Measurements from ENCODE around the gene SYDE2.
A peak's percentile ranks its signal among the peaks of the same experiment; 100 is the strongest.

Gene SYDE2

DNA sequence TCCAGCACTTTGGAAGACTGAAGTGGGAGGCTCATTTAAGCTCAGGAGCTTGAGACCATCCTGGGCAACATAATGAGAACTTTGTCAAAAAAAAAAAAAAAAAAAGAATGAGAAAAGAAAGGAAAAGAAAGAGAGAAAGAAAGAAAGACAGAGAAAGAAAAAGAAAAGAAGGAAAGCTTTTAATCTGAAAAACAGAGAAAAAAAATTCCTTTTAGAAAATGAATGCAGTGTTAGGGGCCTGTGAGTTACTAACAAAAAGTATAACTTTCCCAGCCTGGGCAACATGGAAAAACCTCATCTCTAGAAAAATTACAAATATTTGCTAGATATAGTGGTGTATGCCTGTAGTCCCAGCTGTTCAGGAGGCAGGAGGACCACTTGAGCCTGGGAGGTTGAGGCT lies 15.9 kb upstream of the SYDE2 start:
- TF ChIP-seq, protein P1, sequence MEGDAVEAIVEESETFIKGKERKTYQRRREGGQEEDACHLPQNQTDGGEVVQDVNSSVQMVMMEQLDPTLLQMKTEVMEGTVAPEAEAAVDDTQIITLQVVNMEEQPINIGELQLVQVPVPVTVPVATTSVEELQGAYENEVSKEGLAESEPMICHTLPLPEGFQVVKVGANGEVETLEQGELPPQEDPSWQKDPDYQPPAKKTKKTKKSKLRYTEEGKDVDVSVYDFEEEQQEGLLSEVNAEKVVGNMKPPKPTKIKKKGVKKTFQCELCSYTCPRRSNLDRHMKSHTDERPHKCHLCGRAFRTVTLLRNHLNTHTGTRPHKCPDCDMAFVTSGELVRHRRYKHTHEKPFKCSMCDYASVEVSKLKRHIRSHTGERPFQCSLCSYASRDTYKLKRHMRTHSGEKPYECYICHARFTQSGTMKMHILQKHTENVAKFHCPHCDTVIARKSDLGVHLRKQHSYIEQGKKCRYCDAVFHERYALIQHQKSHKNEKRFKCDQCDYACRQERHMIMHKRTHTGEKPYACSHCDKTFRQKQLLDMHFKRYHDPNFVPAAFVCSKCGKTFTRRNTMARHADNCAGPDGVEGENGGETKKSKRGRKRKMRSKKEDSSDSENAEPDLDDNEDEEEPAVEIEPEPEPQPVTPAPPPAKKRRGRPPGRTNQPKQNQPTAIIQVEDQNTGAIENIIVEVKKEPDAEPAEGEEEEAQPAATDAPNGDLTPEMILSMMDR (IDR thresholded peaks at IDR 0.05; ENCODE audit: control insufficient read depth, insufficient read depth, low read depth, low read length, missing control alignments) = no peak
- H3K4me3 ChIP-seq (ENCODE audit: control insufficient read depth, low read depth, low read length) = no peak overlapping the region
- no peak for DNase-seq (ENCODE audit: low read depth)

GRCh38 chr1:85214654-85215053 lies 13.8 kb upstream of the SYDE2 start:
- TF ChIP-seq, protein P1 (IDR thresholded peaks at IDR 0.05; ENCODE audit: control insufficient read depth, insufficient read depth, low read depth, low read length, missing control alignments) = no peak
- DNase-seq (ENCODE audit: low read depth) = no peak
- no peak overlapping the region for H3K4me3 ChIP-seq (ENCODE audit: control insufficient read depth, low read depth, low read length)

GRCh38 chr1:85208488-85208887 lies 7.7 kb upstream of the SYDE2 start:
- TF ChIP-seq, protein P1 (IDR thresholded peaks at IDR 0.05; ENCODE audit: control insufficient read depth, insufficient read depth, low read depth, low read length, missing control alignments) = no peak
- H3K4me3 ChIP-seq (ENCODE audit: control insufficient read depth, low read depth, low read length) = no peak overlapping the region
- DNase-seq (ENCODE audit: low read depth) = no peak

DNA sequence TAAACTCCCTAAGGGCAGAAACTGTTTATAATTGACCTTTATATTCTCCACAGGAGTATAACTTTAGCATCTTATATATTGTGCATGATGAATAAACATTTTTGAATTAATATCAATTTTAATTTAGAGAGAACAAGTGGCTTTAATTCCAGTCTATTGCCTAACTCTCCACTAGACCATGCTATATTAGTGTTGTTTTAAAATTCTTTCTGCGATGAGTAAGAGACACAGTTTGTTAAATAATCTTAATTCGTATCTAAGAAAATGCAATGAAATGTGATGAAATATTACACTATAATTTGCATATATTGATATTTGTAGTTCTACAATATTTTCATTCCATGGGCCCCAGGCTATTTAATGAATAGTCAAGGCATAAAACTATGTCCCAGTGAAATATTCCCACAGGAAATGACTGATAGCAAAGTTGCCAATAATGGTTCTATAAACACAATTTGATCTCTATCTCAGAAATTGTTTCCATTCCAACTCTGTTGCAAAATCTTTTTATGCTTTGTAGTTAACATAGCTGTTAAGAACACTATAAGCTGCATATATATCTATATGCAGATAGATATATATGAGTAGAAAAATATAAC lies 2.9 kb upstream of the SYDE2 start:
- peak; percentile 17 for DNase-seq (ENCODE audit: low read depth)
- H3K4me3 ChIP-seq (ENCODE audit: control insufficient read depth, low read depth, low read length) = no peak overlapping the region
- TF ChIP-seq, protein P1 (IDR thresholded peaks at IDR 0.05; ENCODE audit: control insufficient read depth, insufficient read depth, low read depth, low read length, missing control alignments) = no peak

DNA sequence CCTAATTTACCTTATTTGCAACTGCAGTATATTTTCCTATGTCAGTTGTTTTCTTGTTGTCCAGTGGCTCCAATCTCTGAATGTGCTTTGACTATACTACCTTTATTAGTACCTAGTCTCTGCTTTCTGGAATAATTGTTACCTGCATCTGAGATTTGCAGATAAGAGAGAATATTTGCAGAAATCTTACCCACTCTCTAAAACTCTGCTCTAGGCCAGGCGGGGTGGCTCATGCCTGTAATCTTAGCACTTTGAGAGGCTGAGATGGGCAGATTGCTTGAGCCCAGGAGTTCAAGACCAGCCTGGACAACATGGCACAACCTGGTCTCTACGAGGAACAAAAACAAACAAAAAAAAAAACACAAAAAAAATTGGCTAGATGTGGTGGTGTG lies 2.0 kb upstream of the SYDE2 start:
- DNase-seq (ENCODE audit: low read depth) = no peak
- H3K4me3 ChIP-seq (ENCODE audit: control insufficient read depth, low read depth, low read length) = no peak overlapping the region
- TF ChIP-seq, protein P1 (IDR thresholded peaks at IDR 0.05; ENCODE audit: control insufficient read depth, insufficient read depth, low read depth, low read length, missing control alignments) = no peak

DNA sequence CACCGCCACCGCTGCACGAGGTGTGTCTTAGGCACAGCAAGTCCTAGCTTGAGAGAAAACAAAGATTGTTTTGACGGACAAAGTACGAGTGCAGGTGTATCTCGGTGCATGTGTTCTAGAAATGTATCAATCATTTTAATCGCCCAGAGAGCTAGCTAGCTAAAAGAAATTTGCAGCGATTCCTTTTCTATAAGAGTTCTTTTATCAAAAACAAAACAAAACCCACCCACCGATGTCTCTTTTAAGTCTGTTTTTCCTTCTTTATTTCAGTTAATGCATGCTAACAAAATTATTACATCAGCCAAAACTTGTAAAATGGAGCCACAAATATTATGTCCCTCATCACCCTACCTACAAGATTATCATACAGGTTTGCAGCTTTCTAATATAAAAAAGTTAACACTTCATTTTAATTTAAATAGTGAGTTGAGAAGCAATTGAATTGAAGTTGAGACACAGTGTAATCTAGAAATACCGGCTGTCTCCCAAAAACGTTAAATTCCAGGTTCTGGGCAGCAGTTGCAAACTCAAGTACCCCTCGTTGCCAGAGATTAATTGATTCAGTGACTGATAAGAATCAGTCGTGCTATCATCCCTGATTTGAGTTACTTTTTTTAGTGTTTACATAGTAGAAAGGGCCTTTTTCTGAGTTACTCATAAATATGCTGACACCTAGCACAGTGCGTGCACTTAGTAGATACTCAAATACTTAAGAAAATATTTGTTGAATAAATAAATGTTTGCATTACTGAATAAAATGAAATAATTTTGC lies 1.5 kb upstream of the SYDE2 start:
- DNase-seq (ENCODE audit: low read depth) = no peak
- peak overlapping the region; percentile 91 for H3K4me3 ChIP-seq (ENCODE audit: control insufficient read depth, low read depth, low read length)
- TF ChIP-seq, protein P1 (IDR thresholded peaks at IDR 0.05; ENCODE audit: control insufficient read depth, insufficient read depth, low read depth, low read length, missing control alignments) = no peak
